Activated CD8-positive, alpha-beta memory T cell treated with anti-CD3 and anti-CD28 coated beads, Interleukin-2, amount 10 ng/mL, durations not matched to agents 7 days and 5 days (primary cell): Measurements from ENCODE around the gene HOXA11. TPM values are rescaled to one million over a fixed set of nuclear protein-coding genes. Genes with fewer than 3 reads are reported as not detected.

Experiments used
- ATAC-seq: fragments of 150-1000 bp; cut with Tn5 transposase; one replicate; pipeline ENCODE4 v1.10.0; 2021; ENCODE audit warnings: moderate library complexity
- CTCF ChIA-PET: fragments of 350-600 bp; sonication (Branson Sonifier 250); formaldehyde crosslinking; loops from one replicate; lab custom pipeline; 2021; ENCODE audit warnings: antibody characterized with exemption; lab: Charles Lee
- DNase-seq: peaks from one replicate; pipeline ENCODE4 v3.0.0-alpha.2; 2020
- H3K27ac Mint-ChIP-seq: one replicate; pipeline ENCODE4 v1.8.0; 2021; ENCODE audit warnings: mild to moderate bottlenecking, mixed read lengths
- H3K27me3 Mint-ChIP-seq: one replicate; pipeline ENCODE4 v1.8.0; 2021; ENCODE audit warnings: mixed read lengths
- H3K36me3 Mint-ChIP-seq: one replicate; pipeline ENCODE4 v1.8.0; 2021; ENCODE audit warnings: mild to moderate bottlenecking, mixed read lengths
- H3K4me1 Mint-ChIP-seq: one replicate; pipeline ENCODE4 v1.8.0; 2021; ENCODE audit warnings: mixed read lengths
- H3K4me3 Mint-ChIP-seq: one replicate; pipeline ENCODE4 v1.8.0; 2021; ENCODE audit warnings: mild to moderate bottlenecking, moderate library complexity, mixed read lengths
- H3K9me3 Mint-ChIP-seq: one replicate; pipeline ENCODE4 v1.8.0; 2022; ENCODE audit warnings: low read depth, mixed read lengths
- total RNA-seq, 2 experiments: library from RNA; stranded (reverse); gene quantifications; one replicate each; pipeline ENCODE4 v1.2.3, GENCODE V29; 2021

The HOXA11 gene
- total RNA-seq, 2 experiments from 2014 or later = not detected

DNA sequence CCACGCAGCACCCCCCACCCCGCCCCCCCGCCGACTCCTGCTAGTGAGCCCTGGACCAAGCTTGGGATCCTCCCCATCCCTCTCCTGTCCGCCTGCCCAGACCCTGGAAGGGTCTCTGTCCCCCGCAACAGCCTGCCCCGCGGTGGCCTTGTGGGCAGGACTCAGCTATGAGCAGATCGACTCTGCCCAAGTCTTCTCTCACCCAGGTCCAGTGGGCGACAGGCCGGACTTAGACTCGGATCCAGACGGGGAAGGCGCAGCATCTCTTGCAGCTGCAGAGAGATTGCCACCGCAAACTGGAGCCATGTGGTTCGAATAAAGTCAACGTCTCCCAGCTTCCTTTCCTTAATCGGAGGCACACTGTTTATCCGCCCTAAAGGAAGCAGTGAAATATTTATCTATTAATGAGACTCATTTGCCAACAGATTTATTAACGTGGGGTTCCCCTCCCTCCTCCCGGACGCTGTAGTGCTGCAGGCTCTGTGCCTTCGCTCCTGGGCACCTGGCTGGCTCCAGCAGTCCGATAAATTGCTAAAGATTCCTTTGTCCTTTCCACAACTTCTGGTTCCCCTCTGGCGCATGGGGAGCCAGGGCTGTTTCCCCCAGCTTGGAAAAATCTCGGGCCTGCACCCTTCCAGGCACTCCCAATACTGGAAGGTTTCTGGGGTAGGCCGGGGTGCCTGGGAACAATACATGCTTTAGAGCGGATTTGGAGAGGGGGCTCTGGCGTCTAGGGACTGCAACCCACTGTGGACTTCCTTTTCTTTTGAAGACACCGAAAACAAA lies 27.9 kb downstream of the HOXA11 start:
- ATAC-seq = no peak
- CTCF ChIA-PET = interaction anchor here (0.7 to 1.5 kb wide), 3 partner anchors 9 to 23 kb away, joined by 3 to 6 read pairs (median 3); partner anchors contain the start of gene HOXA9
- Mint-ChIP-seq H3K36me3 (peaks cover 1% of the 10 kb centered on the region), H3K27me3 (peaks cover 87% of the 10 kb centered on the region), H3K4me3 (no peak overlapping the region), H3K27ac (peak overlapping the region; percentile 57), H3K4me1 (peaks cover 19% of the 10 kb centered on the region), H3K9me3 (no peaks in the 10 kb centered on the region)
- no peak for DNase-seq

DNA sequence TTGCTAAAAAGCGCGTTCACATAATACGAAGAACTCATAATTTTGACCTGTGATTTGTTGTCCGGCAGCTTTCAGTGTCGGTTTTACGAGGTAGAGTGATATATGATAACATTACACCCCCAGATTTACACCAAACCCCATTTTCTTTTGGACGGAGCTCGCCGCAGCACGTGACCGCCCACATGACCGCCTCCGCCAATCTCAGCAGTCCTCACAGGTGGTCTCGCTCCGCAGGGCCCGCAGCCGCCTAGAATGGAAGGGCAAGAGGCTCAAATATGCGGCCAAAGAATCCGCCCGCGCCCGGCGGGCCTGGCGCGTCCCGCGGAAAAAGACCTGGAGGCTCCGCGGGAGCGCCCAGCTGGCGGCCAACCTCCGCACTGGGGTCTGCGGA lies 28.5 kb downstream of the HOXA11 start, which contains the start of gene HOXA7:
TSS of gene HOXA7 (minus strand) at position 168 of the 391 bp plus-strand sequence. CDS start at position 38, 130 bp downstream.
- peak within 1 kb of the TSS; percentile 36 for H3K4me3 Mint-ChIP-seq
- H3K27me3 Mint-ChIP-seq = peaks cover 89% of the 10 kb centered on the region
- peaks cover 25% of the 10 kb centered on the region for H3K4me1 Mint-ChIP-seq
- CTCF ChIA-PET = interaction anchor here (1.5 kb wide), 1 partner anchor 9 kb away, joined by 6 read pairs; the partner anchor contains the start of gene HOXA9
- ATAC-seq (no peak), DNase-seq (no peak)
- H3K36me3 Mint-ChIP-seq = peaks cover 3% of the 10 kb centered on the region
- peak within 1 kb of the TSS; percentile 64 for H3K27ac Mint-ChIP-seq
- H3K9me3 Mint-ChIP-seq = no peaks in the 10 kb centered on the region

DNA sequence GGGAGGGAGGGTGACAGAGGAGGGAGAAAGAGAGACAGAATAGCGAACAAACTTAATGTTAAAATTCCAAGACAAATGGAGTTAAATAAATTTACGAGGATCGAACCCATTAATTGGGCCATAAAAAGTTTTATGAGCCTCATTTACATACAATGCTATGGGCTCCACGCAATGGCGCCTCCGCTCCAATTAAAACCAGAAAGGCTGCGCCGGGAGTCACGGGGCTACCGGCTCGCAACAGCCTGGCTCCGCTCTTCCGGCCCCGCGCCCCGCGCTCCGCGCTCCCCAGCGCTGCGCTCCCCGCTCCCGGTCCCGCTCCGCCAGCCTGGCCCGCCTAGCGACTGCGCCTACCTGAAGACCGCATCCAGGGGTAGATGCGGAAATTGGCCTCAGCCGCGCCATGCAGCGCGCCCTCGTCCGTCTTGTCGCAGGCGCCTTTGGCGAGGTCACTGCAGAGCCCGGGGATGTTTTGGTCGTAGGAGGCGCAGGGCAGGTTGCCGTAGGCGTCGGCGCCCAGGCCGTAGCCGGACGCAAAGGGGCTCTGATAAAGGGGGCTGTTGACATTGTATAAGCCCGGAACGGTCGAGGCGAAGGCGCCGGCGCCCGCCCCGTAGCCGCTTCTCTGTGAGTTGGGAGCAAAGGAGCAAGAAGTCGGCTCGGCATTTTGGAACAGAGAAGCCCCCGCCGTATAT lies 29.1 kb downstream of the HOXA11 start:
- peak overlapping the region; percentile 64 for H3K27ac Mint-ChIP-seq
- H3K4me1 Mint-ChIP-seq = peaks cover 28% of the 10 kb centered on the region
- DNase-seq (no peak), ATAC-seq (no peak)
- peaks cover 92% of the 10 kb centered on the region for H3K27me3 Mint-ChIP-seq
- peak overlapping the region; percentile 36 for H3K4me3 Mint-ChIP-seq
- H3K9me3 Mint-ChIP-seq = no peaks in the 10 kb centered on the region
- CTCF ChIA-PET = interaction anchor here (1.2 to 1.5 kb wide), 3 partner anchors 10 to 53 kb away, joined by 3 to 6 read pairs (median 4); partner anchors contain the start of gene HOXA9
- H3K36me3 Mint-ChIP-seq = peaks cover 3% of the 10 kb centered on the region

DNA sequence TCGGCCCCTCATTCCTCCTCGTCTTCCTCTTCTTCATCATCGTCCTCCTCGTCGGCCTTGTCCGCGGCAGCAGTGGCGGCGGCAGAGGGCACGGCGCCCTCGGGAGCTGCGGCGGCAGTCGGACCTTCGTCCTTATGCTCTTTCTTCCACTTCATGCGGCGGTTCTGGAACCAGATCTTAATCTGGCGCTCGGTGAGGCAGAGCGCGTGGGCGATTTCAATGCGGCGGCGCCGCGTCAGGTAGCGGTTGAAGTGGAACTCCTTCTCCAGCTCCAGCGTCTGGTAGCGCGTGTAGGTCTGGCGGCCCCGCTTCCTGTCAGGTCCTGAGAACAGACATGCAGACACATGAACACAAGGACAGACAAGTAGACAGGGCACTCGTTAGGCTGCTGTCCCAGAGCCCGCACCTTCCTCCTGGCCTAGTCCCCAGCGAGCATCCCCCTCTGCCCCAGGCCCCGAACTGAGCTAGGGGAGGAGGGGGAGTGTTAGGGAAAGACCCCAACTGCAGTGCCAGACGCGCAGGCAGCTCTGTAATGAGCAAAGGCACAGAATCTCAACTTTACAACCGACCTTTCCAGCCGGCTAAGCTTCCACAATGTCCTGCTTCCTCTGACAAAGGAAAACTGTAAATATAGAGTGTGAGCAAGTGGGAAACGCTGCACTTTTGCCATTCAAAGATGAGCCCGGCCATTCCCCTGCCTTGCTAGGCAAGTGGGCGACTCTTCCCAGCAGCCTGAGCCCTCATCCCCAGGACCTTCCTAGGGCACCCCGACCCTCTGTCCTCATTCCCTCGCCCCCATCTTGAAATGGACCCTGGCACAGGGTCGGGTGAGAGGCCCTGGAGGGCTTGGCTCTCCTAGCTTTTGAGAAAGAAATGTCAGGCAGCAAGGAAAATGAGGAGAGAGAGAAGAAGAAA lies 29.9 kb downstream of the HOXA11 start:
- peaks cover 94% of the 10 kb centered on the region for H3K27me3 Mint-ChIP-seq
- no peak for DNase-seq
- peak overlapping the region; percentile 64 for H3K27ac Mint-ChIP-seq
- H3K36me3 Mint-ChIP-seq = peaks cover 3% of the 10 kb centered on the region
- H3K4me1 Mint-ChIP-seq = peaks cover 31% of the 10 kb centered on the region
- ATAC-seq = no peak
- no peak overlapping the region for H3K4me3 Mint-ChIP-seq
- H3K9me3 Mint-ChIP-seq = no peaks in the 10 kb centered on the region
- CTCF ChIA-PET = interaction anchor here (1.2 to 1.3 kb wide), 2 partner anchors 41 to 54 kb away, joined by 3 to 4 read pairs; no protein-coding TSS in a partner anchor

DNA sequence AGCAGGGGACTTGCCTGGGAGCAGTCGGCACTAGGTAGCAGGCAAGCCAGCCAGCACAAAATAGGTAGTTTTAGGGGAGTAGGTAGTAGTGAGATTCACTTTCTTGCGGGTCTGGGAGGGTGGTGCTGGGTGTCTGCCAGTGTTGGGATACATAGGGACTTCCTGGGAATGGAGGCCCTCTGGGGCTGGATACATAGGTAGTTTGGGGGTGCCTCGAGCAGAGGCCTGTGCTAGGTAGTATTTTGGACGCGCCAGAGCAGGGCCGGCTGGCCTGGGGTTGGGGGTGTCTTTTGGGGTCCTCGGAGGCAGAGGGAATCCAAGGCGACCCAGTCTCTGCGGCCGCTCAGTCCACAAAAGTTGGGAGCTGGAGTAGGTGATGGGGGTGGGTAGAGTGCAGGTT lies 30.7 kb downstream of the HOXA11 start:
- H3K4me1 Mint-ChIP-seq = peaks cover 27% of the 10 kb centered on the region
- H3K27ac Mint-ChIP-seq = no peak overlapping the region
- H3K36me3 Mint-ChIP-seq = peaks cover 3% of the 10 kb centered on the region
- ATAC-seq (no peak), DNase-seq (no peak)
- no peaks in the 10 kb centered on the region for H3K9me3 Mint-ChIP-seq
- peaks cover 92% of the 10 kb centered on the region for H3K27me3 Mint-ChIP-seq
- CTCF ChIA-PET = interaction anchor here (1.2 to 1.3 kb wide), 2 partner anchors 42 to 55 kb away, joined by 3 to 4 read pairs; no protein-coding TSS in a partner anchor
- H3K4me3 Mint-ChIP-seq = no peak overlapping the region

DNA sequence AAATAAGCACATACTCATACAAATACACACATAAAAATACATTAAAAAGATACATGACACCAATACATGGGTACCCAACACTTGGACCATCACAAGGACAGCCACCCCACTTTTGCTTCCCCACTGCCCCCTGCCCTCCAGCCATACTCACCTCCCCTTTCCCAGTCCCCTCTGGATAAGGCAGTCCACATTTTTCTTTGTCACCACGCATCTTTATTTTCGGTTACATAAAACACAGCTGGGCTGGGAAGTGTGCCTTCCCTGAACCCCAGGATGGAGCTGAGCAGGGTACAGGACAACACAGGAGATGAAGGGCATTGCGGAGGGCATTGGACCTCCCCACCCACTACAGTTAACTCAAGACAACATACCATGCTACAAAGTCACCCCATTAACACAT lies 31.5 kb downstream of the HOXA11 start:
- Mint-ChIP-seq H3K9me3 (no peaks in the 10 kb centered on the region), H3K27me3 (peaks cover 92% of the 10 kb centered on the region), H3K4me1 (peaks cover 26% of the 10 kb centered on the region), H3K4me3 (no peak overlapping the region), H3K27ac (no peak overlapping the region), H3K36me3 (peaks cover 3% of the 10 kb centered on the region)
- CTCF ChIA-PET = interaction anchor here (0.6 to 0.7 kb wide), 2 partner anchors 92 to 925 kb away, joined by 3 read pairs; no protein-coding TSS in a partner anchor
- ATAC-seq (no peak), DNase-seq (no peak)

DNA sequence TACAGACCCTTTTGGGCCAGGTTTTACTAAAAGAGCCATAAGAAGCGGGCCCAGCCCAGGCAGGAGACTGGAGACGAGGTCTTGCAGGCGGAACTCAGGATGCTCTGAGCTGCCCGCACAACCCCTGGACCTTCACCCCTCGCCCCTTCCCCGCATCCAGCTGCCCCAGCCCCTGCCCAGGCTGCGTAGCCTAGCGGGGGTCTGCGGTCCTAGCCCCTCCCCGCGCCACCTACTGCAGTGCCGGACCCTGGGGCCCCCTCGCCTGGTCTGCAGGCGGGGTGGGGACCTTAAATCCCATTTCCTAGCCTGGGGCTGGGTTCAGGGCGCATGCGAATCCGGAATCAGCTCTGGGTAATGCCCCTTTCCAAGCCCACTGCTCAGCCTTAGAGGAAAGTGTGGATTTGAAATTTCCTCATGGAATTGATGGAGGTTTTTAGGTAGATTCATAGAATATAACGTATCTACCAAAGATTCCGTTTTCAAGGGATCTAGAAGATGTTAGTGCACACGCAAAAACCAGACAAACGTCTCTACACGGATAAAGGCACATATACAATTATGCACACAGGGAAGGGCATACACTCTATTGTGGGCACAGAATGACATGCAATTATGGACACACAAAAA lies 32.1 kb downstream of the HOXA11 start:
- Mint-ChIP-seq H3K4me1 (peaks cover 29% of the 10 kb centered on the region), H3K4me3 (no peak overlapping the region), H3K27me3 (peaks cover 92% of the 10 kb centered on the region), H3K36me3 (peaks cover 1% of the 10 kb centered on the region), H3K9me3 (no peaks in the 10 kb centered on the region), H3K27ac (no peak overlapping the region)
- ATAC-seq (no peak), DNase-seq (no peak)
- CTCF ChIA-PET = interaction anchor here (0.6 to 1.2 kb wide), 3 partner anchors 8 to 926 kb away, joined by 3 to 5 read pairs (median 3); no protein-coding TSS in a partner anchor

DNA sequence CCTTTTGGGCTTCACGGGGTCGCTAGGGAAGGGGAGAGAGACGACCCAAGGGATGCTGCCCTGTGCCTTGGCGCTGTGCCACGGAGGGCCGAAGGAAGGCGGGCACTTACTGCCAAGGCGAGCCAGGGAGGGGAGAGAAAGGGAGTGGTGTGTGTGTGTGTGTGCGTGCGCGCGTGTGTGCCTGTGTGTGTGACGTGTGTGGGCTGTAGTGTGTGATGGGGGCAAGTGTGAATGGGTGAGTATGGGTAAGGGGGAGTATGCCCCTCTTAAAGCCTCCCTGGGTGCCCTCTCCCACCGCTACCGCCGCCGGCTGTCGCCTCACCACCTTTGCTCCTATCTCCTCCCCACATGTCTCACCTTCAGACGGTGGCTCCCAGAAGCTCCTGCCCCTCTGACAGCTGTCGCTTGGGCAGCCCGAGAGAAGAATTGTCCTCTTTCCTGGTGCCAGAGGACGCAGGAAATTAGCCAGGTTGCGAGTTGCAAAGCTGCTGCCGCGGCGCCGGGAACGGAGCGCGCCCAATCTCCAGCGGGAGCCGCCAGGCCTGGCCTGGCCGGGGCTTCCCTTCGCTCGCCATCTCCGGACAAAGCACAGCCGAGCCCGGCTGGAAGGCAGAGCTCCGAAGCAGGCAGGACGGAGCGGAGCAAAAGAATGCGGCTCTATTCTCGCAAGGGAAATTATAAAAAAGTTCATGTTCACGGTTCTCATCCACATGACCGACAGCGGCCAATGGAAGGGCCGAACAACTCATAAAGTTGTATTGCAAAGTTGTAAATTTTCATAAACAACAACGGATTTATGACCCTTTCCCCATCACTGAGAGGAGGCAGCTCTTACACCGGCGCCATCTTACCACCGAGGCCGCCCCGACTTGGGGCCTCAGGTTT lies 32.9 kb downstream of the HOXA11 start, which contains the start of gene HOXA3:
TSS of gene HOXA3 (minus strand) at position 653 of the 885 bp plus-strand sequence. CDS start 41,943 bp downstream, outside the sequence.
- Mint-ChIP-seq H3K4me1 (peaks cover 29% of the 10 kb centered on the region), H3K27me3 (peaks cover 91% of the 10 kb centered on the region), H3K4me3 (peak within 1 kb of the TSS; percentile 51), H3K9me3 (no peaks in the 10 kb centered on the region), H3K27ac (no peak within 1 kb of the TSS), H3K36me3 (peaks cover 1% of the 10 kb centered on the region)
- CTCF ChIA-PET = interaction anchor here (0.9 to 3.6 kb wide), 10 partner anchors 9 to 783 kb away, joined by 3 to 25 read pairs (median 5); no protein-coding TSS in a partner anchor
- DNase-seq = no peak
- no peak for ATAC-seq

DNA sequence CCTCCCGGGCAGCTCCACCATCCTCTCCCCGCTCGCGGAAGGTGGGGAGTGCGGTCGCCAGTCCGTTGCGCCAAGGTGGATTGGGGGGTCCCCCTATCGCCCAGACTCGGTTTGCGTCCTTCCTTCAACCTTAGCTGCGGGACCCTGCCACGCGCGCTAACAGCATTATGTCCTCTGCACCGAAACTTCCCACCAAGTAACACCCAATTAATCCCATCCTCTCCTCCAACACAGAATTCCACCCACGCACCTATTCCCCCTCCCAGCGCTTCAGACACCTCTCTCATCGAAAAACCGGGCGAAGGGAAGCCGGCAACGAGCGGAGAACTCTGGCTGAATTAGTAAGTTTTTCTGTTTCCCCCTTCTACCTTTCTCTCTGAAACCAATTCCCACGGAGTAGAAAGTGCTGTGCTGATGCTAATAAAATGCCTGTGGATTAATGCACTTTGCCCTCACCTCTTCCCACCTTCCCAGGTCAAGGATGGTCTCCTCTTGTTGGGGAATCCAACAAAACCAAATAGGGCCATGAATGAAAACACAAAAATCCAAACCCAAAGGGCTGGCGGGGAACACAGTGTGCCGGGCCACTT lies 33.6 kb downstream of the HOXA11 start:
- ATAC-seq = no peak
- Mint-ChIP-seq H3K27ac (no peak overlapping the region), H3K9me3 (no peaks in the 10 kb centered on the region), H3K4me3 (peak overlapping the region; percentile 51), H3K4me1 (peaks cover 29% of the 10 kb centered on the region), H3K36me3 (peaks cover 1% of the 10 kb centered on the region), H3K27me3 (peaks cover 93% of the 10 kb centered on the region)
- CTCF ChIA-PET = interaction anchor here (0.9 to 3.6 kb wide), 13 partner anchors 10 to 782 kb away, joined by 3 to 25 read pairs (median 4); partner anchors contain the start of gene HOXA4
- no peak for DNase-seq

DNA sequence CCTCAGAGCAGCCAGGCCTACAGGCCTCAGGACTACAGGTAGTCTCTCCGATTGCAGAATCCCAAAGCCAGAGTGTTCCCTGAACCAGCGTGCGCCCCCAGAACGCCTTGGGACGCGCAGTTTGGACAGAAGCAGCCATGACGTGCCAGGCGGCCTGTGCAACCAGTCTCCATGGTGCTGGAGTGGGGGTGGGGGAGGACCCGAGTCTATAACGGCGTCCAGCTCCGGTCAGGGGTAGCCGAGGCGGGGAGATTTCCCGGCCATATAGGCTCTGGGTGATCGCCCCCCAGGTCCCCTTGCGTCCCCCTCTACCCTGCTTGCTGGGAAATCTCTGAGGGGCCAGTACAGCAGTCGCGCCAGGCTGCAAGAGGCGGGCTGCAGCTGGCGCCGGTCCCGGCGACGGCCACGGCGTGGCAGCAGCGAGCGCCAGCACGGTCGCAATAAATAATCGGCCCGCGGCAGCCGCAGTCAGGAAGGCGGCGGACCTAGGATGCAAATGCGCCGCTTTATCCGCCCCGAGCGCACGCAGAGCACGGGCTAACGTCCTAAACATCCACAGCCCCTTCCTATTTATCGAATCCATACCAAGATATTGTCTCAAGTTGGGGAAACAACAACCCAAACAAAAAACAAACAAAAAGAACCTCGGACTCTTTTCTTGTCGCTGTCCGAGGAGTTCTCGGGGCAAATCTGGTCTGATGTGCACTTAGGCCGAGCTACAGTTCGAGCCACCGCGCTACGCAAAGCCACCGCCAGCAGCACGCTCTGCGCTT lies 34.3 kb downstream of the HOXA11 start:
- ATAC-seq (peak; percentile 85), DNase-seq (peak; percentile 70)
- peaks cover 94% of the 10 kb centered on the region for H3K27me3 Mint-ChIP-seq
- H3K9me3 Mint-ChIP-seq = no peaks in the 10 kb centered on the region
- peaks cover 1% of the 10 kb centered on the region for H3K36me3 Mint-ChIP-seq
- CTCF ChIA-PET = interaction anchor here (0.7 to 3.6 kb wide), 18 partner anchors 10 to 781 kb away, joined by 3 to 25 read pairs (median 4); partner anchors contain the start of gene HOXA4
- no peak overlapping the region for H3K27ac Mint-ChIP-seq
- H3K4me1 Mint-ChIP-seq = peaks cover 29% of the 10 kb centered on the region
- peak overlapping the region; percentile 51 for H3K4me3 Mint-ChIP-seq
